ENCODE measurements around the gene TMX2.
"Not testable (repeated sequence)": the region's sequence is repeated elsewhere in the genome, so short reads cannot be mapped to it uniquely, and the experiment has no call there.

TMX2 gene

DNA sequence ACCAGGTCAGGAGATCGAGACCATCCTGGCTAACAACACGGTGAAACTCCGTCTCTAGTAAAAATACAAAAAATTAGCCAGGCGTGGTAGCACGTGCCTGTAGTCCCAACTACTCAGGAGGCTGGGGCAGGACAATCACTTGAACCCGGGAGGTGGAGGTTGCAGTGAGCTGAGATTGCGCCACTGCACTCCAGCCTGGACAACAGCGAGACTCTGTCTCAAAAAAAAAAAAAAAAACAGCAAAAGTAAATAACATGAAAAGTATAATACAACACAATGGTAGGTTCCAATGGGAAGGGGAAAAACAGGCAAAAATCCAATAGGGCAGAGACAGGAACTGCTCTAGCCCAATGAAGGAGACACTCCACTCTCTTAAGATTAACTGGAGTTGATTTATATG is 7.0 kb upstream of the TMX2 start:
- not testable (repeated sequence) for H3K36me3 ChIP-seq (ENCODE audit: control insufficient read depth, insufficient read depth, low read length); H2BK120ac ChIP-seq (ENCODE audit: low read depth, low read length); H2BK15ac ChIP-seq (replicated peaks; ENCODE audit: low read depth); H4K8ac ChIP-seq (ENCODE audit: low read depth, low read length); H2BK5ac ChIP-seq (ENCODE audit: low read length); H2AK5ac ChIP-seq (ENCODE audit: low read length); DNase-seq; H3K23ac ChIP-seq (ENCODE audit: low read length); H3K79me1 ChIP-seq (ENCODE audit: low read length); H3K18ac ChIP-seq (ENCODE audit: low read length); H4K5ac ChIP-seq (ENCODE audit: low read length); H3K4me1 ChIP-seq (ENCODE audit: control insufficient read depth, low read depth, low read length); H3K56ac ChIP-seq (ENCODE audit: low read length); H3K27ac ChIP-seq (ENCODE audit: low read depth, low read length); H3K4ac ChIP-seq (ENCODE audit: low read depth, low read length); H3K9ac ChIP-seq (ENCODE audit: low read length); H3K79me2 ChIP-seq (ENCODE audit: control insufficient read depth, insufficient read depth, low read length); H3K27me3 ChIP-seq (ENCODE audit: insufficient read depth, low read length, poor library complexity); H3K4me3 ChIP-seq (ENCODE audit: low read length); H3K4me2 ChIP-seq (ENCODE audit: low read length)
- no CpG with 5 or more reads among the region's 8 CpGs for WGBS (ENCODE audit: extremely low coverage, insufficient coverage, low lambda C conversion rate)

- H3K27me3 ChIP-seq (ENCODE audit: insufficient read depth, low read length, poor library complexity) = no peaks in the 10 kb centered on the region
- no peak overlapping the region for H2AK5ac ChIP-seq (ENCODE audit: low read length)
- H3K79me1 ChIP-seq (ENCODE audit: low read length) = peaks cover 9% of the 10 kb centered on the region
- peaks cover 4% of the 10 kb centered on the region for H3K4me1 ChIP-seq (ENCODE audit: control insufficient read depth, low read depth, low read length)
- no CpG with 5 or more reads among the region's 5 CpGs for WGBS (ENCODE audit: extremely low coverage, insufficient coverage, low lambda C conversion rate)
- no peak overlapping the region for H4K5ac ChIP-seq (ENCODE audit: low read length)
- no peak overlapping the region for H3K23ac ChIP-seq (ENCODE audit: low read length)
- H3K36me3 ChIP-seq (ENCODE audit: control insufficient read depth, insufficient read depth, low read length) = no peaks in the 10 kb centered on the region
- no peak overlapping the region for H3K18ac ChIP-seq (ENCODE audit: low read length)
- no peak overlapping the region for H3K9ac ChIP-seq (ENCODE audit: low read length)
- no peak for DNase-seq
- no peak overlapping the region for H4K8ac ChIP-seq (ENCODE audit: low read depth, low read length)
- H2BK120ac ChIP-seq (ENCODE audit: low read depth, low read length) = no peak overlapping the region
- H2BK5ac ChIP-seq (ENCODE audit: low read length) = no peak overlapping the region
- no peak overlapping the region for H3K4me2 ChIP-seq (ENCODE audit: low read length)
- H3K4ac ChIP-seq (ENCODE audit: low read depth, low read length) = no peak overlapping the region
- peaks cover 33% of the 10 kb centered on the region for H3K79me2 ChIP-seq (ENCODE audit: control insufficient read depth, insufficient read depth, low read length)
- no peak overlapping the region for H3K27ac ChIP-seq (ENCODE audit: low read depth, low read length)
- no peak overlapping the region for H3K4me3 ChIP-seq (ENCODE audit: low read length)
- H3K56ac ChIP-seq (ENCODE audit: low read length) = no peak overlapping the region
- no peak overlapping the region for H2BK15ac ChIP-seq (replicated peaks; ENCODE audit: low read depth)
These were observed 2.5 kb upstream of the TMX2 start for GRCh38 chr11:57709802-57710367.

DNA sequence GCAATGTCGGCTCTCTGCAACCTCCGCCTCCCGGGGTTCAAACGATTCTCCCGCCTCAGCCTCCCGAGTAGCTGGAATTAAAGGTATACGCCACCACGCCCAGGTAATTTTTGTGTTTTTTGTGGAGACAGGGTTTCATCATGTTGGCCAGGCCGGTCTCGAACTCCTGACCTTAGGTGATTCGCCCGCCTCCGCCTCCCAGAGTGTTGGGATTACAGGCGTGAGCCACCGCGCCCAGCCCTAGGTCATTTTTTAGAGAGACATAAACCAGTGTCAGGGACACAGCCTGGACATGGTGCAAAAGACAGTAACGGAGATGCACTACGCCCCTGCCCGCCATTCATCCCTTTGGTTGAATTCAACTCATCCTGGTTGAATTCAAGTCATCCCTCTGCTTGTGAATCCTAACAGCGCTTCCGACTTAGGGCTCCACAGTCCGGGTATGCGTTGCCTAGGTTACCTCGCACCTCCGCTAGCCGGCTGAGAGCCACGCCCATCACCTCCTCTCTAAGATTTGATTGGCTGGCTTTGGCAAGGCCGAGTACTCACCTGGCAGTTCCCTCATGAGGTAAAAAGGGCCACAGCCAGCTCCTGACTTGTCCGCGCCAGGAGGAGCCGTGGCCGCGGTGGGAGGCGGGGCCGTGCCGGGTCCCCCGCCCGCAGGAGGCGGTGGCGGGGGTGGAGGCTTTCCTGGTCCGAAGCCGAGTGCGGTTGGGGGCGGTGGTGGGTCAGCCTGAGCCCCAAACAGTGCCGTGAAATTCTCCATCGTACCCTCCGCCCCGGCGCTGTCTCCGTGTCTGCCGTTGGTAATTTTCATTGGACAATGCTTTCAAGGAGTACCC is 758 bp upstream of the TMX2 start, which contains the start of gene MED19:
Gene MED19 (minus strand): TSS at position 802 of the 842 bp plus-strand sequence. CDS start 36 bp downstream, at position 766.
- no peak within 1 kb of the TSS for H3K18ac ChIP-seq (ENCODE audit: low read length)
- no peaks in the 10 kb centered on the region for H3K27me3 ChIP-seq (ENCODE audit: insufficient read depth, low read length, poor library complexity)
- peak; percentile 99 for DNase-seq
- peak within 1 kb of the TSS; percentile 84 for H3K27ac ChIP-seq (ENCODE audit: low read depth, low read length)
- H2BK120ac ChIP-seq (ENCODE audit: low read depth, low read length) = no peak within 1 kb of the TSS
- peak within 1 kb of the TSS; percentile 89 for H2BK5ac ChIP-seq (ENCODE audit: low read length)
- H4K5ac ChIP-seq (ENCODE audit: low read length) = peak within 1 kb of the TSS; percentile 71
- H3K9ac ChIP-seq (ENCODE audit: low read length) = peak within 1 kb of the TSS; percentile 84
- H3K4ac ChIP-seq (ENCODE audit: low read depth, low read length) = peak within 1 kb of the TSS; percentile 97
- H3K79me2 ChIP-seq (ENCODE audit: control insufficient read depth, insufficient read depth, low read length) = peaks cover 34% of the 10 kb centered on the region
- H2BK15ac ChIP-seq (replicated peaks; ENCODE audit: low read depth) = no peak within 1 kb of the TSS
- H3K36me3 ChIP-seq (ENCODE audit: control insufficient read depth, insufficient read depth, low read length) = no peaks in the 10 kb centered on the region
- peaks cover 9% of the 10 kb centered on the region for H3K79me1 ChIP-seq (ENCODE audit: low read length)
- H3K4me3 ChIP-seq (ENCODE audit: low read length) = peak within 1 kb of the TSS; percentile 96
- no peak within 1 kb of the TSS for H4K8ac ChIP-seq (ENCODE audit: low read depth, low read length)
- peak within 1 kb of the TSS; percentile 68 for H3K23ac ChIP-seq (ENCODE audit: low read length)
- peaks cover 4% of the 10 kb centered on the region for H3K4me1 ChIP-seq (ENCODE audit: control insufficient read depth, low read depth, low read length)
- H2AK5ac ChIP-seq (ENCODE audit: low read length) = peak within 1 kb of the TSS; percentile 99
- WGBS (ENCODE audit: extremely low coverage, insufficient coverage, low lambda C conversion rate) = no CpG with 5 or more reads among the region's 51 CpGs
- H3K4me2 ChIP-seq (ENCODE audit: low read length) = peak within 1 kb of the TSS; percentile 87
- peak within 1 kb of the TSS; percentile 100 for H3K56ac ChIP-seq (ENCODE audit: low read length)

GRCh38 chr11:57713835-57714234 is 1.4 kb downstream of the TMX2 start:
- Histone ChIP-seq H3K56ac (ENCODE audit: low read length) (no peak overlapping the region), H3K79me1 (ENCODE audit: low read length) (peaks cover 11% of the 10 kb centered on the region), H2BK5ac (ENCODE audit: low read length) (no peak overlapping the region), H3K27ac (ENCODE audit: low read depth, low read length) (no peak overlapping the region), H3K36me3 (ENCODE audit: control insufficient read depth, insufficient read depth, low read length) (peaks cover 1% of the 10 kb centered on the region), H3K18ac (ENCODE audit: low read length) (no peak overlapping the region), H3K27me3 (ENCODE audit: insufficient read depth, low read length, poor library complexity) (no peaks in the 10 kb centered on the region), H3K4ac (ENCODE audit: low read depth, low read length) (no peak overlapping the region), H2BK15ac (replicated peaks; ENCODE audit: low read depth) (no peak overlapping the region), H3K4me2 (ENCODE audit: low read length) (peak overlapping the region; percentile 87), H4K5ac (ENCODE audit: low read length) (no peak overlapping the region), H3K4me1 (ENCODE audit: control insufficient read depth, low read depth, low read length) (peaks cover 4% of the 10 kb centered on the region), H3K9ac (ENCODE audit: low read length) (no peak overlapping the region), H4K8ac (ENCODE audit: low read depth, low read length) (no peak overlapping the region), H3K4me3 (ENCODE audit: low read length) (no peak overlapping the region), H2BK120ac (ENCODE audit: low read depth, low read length) (no peak overlapping the region), H3K23ac (ENCODE audit: low read length) (no peak overlapping the region), H3K79me2 (ENCODE audit: control insufficient read depth, insufficient read depth, low read length) (peaks cover 40% of the 10 kb centered on the region), H2AK5ac (ENCODE audit: low read length) (no peak overlapping the region)
- peak; percentile 16 for DNase-seq
- no CpG with 5 or more reads among the region's 2 CpGs for WGBS (ENCODE audit: extremely low coverage, insufficient coverage, low lambda C conversion rate)

DNA sequence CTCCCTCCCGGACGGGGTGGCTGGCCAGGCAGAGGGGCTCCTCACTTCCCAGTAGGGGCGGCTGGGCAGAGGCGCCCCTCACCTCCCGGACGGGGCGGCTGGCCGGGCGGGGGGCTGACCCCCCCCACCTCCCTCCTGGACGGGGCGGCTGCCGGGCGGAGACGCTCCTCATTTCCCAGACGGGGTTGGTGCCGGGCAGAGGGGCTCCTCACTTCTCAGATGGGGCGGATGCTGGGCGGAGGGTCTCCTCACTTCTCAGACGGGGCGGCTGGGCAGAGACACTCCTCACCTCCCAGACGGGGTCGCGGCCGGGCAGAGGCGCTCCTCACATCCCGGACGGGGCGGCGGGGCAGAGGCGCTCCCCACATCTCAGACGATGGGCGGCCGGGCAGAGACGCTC is 4.3 kb downstream of the TMX2 start:
- not testable (repeated sequence) for DNase-seq
- WGBS (ENCODE audit: extremely low coverage, insufficient coverage, low lambda C conversion rate) = no CpG with 5 or more reads among the region's 34 CpGs

More for the DNA sequence above, 4.3 kb downstream of the TMX2 start:
- not testable (repeated sequence) for H3K4ac ChIP-seq (ENCODE audit: low read depth, low read length); H2BK5ac ChIP-seq (ENCODE audit: low read length); H3K27ac ChIP-seq (ENCODE audit: low read depth, low read length); H3K56ac ChIP-seq (ENCODE audit: low read length); H3K23ac ChIP-seq (ENCODE audit: low read length); H3K4me2 ChIP-seq (ENCODE audit: low read length); H3K4me1 ChIP-seq (ENCODE audit: control insufficient read depth, low read depth, low read length); H2AK5ac ChIP-seq (ENCODE audit: low read length); H4K5ac ChIP-seq (ENCODE audit: low read length); H3K18ac ChIP-seq (ENCODE audit: low read length); H3K4me3 ChIP-seq (ENCODE audit: low read length); H3K9ac ChIP-seq (ENCODE audit: low read length); H4K8ac ChIP-seq (ENCODE audit: low read depth, low read length); H3K27me3 ChIP-seq (ENCODE audit: insufficient read depth, low read length, poor library complexity); H2BK15ac ChIP-seq (replicated peaks; ENCODE audit: low read depth); H3K36me3 ChIP-seq (ENCODE audit: control insufficient read depth, insufficient read depth, low read length); H2BK120ac ChIP-seq (ENCODE audit: low read depth, low read length)
- H3K79me2 ChIP-seq (ENCODE audit: control insufficient read depth, insufficient read depth, low read length) = peaks cover 40% of the 10 kb centered on the region
- peaks cover 10% of the 10 kb centered on the region for H3K79me1 ChIP-seq (ENCODE audit: low read length)
